ENCODE data around the gene DNM1. TPM values are rescaled to one million over a fixed set of nuclear protein-coding genes. Genes with fewer than 3 reads are reported as not detected.
A peak's percentile ranks its signal among the peaks of the same experiment; 100 is the strongest.

The DNM1 gene
- polyA plus RNA-seq, 1 of the 3 experiments (the other 2 are of a cell fraction), result 35.7 TPM

DNA sequence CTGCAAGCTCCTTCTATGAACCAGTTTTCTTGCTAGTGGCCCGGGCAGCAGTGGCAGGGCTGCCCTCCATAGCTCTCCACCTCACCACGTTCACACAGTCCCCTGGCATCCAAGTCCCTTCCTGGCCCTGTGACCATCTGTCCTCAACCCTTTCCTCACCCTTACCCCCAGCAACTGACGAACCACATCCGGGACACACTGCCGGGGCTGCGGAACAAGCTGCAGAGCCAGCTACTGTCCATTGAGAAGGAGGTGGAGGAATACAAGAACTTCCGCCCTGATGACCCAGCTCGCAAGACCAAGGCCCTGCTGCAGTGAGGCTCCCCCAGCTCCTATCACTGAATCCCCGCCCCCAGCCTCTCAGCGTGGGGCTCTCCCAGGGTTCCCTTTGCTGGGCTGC is 18.8 kb downstream of the DNM1 start:
- H3K4me3 ChIP-seq (ENCODE audit: low read depth in 2 of 2, low read length in 1 of 2), result no peak overlapping the region
- H3K9me3 ChIP-seq, result no peaks in the 10 kb centered on the region
- CTCF ChIA-PET, result interaction anchor here (0.7 to 1.2 kb wide), 3 partner anchors 14 to 33 kb away, joined by 3 to 4 read pairs (median 3); partner anchors contain the start of gene DNM1
- no peak overlapping the region for H3K4me2 ChIP-seq
- H3K27me3 ChIP-seq (ENCODE audit: insufficient read depth), result no peaks in the 10 kb centered on the region
- no peak overlapping the region for H2AFZ ChIP-seq (ENCODE audit: low read depth)
- peak; percentile 14 for DNase-seq
- H3K9ac ChIP-seq, result no peak overlapping the region
- no peaks in the 10 kb centered on the region for H3F3A ChIP-seq (replicated peaks; ENCODE audit: insufficient read depth)
- TF ChIP-seq CHD2 (IDR thresholded peaks at IDR 0.05; ENCODE audit: low read length, partially characterized antibody) (no peak), TCF12 (IDR thresholded peaks at IDR 0.05) (no peak), JUND (IDR thresholded peaks at IDR 0.05) (no peak)
- TF ChIP-seq, protein P1, sequence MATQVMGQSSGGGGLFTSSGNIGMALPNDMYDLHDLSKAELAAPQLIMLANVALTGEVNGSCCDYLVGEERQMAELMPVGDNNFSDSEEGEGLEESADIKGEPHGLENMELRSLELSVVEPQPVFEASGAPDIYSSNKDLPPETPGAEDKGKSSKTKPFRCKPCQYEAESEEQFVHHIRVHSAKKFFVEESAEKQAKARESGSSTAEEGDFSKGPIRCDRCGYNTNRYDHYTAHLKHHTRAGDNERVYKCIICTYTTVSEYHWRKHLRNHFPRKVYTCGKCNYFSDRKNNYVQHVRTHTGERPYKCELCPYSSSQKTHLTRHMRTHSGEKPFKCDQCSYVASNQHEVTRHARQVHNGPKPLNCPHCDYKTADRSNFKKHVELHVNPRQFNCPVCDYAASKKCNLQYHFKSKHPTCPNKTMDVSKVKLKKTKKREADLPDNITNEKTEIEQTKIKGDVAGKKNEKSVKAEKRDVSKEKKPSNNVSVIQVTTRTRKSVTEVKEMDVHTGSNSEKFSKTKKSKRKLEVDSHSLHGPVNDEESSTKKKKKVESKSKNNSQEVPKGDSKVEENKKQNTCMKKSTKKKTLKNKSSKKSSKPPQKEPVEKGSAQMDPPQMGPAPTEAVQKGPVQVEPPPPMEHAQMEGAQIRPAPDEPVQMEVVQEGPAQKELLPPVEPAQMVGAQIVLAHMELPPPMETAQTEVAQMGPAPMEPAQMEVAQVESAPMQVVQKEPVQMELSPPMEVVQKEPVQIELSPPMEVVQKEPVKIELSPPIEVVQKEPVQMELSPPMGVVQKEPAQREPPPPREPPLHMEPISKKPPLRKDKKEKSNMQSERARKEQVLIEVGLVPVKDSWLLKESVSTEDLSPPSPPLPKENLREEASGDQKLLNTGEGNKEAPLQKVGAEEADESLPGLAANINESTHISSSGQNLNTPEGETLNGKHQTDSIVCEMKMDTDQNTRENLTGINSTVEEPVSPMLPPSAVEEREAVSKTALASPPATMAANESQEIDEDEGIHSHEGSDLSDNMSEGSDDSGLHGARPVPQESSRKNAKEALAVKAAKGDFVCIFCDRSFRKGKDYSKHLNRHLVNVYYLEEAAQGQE (IDR thresholded peaks at IDR 0.05; ENCODE audit: low read depth, low read length), result no peak
- TF ChIP-seq, protein P2, sequence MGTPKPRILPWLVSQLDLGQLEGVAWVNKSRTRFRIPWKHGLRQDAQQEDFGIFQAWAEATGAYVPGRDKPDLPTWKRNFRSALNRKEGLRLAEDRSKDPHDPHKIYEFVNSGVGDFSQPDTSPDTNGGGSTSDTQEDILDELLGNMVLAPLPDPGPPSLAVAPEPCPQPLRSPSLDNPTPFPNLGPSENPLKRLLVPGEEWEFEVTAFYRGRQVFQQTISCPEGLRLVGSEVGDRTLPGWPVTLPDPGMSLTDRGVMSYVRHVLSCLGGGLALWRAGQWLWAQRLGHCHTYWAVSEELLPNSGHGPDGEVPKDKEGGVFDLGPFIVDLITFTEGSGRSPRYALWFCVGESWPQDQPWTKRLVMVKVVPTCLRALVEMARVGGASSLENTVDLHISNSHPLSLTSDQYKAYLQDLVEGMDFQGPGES (IDR thresholded peaks at IDR 0.05; ENCODE audit: low read depth, low read length), result no peak
- H3K79me2 ChIP-seq (ENCODE audit: insufficient read depth), result no peaks in the 10 kb centered on the region
- no peaks in the 10 kb centered on the region for H3K9me2 ChIP-seq
- POLR2A ChIA-PET, result no interaction called here
- H3K36me3 ChIP-seq (replicated peaks in 1 of 2; ENCODE audit: control insufficient read depth in 1 of 2, insufficient read depth in 2 of 2, low read length in 1 of 2), result peaks cover 12 to 13% of the 10 kb centered on the region in 2 experiments
- no peak overlapping the region for H3K27ac ChIP-seq (ENCODE audit: low read depth in 2 of 2, low read length in 1 of 2)
- 97% methylated on average over 9 of the region's 10 CpGs for WGBS (ENCODE audit: low lambda C conversion rate)
- H4K20me1 ChIP-seq (ENCODE audit: insufficient read depth), result no peaks in the 10 kb centered on the region
- no peaks in the 10 kb centered on the region for H3K4me1 ChIP-seq (ENCODE audit: control insufficient read depth in 1 of 2, insufficient read depth in 2 of 2, low read depth in 1 of 2, low read length in 1 of 2)

DNA sequence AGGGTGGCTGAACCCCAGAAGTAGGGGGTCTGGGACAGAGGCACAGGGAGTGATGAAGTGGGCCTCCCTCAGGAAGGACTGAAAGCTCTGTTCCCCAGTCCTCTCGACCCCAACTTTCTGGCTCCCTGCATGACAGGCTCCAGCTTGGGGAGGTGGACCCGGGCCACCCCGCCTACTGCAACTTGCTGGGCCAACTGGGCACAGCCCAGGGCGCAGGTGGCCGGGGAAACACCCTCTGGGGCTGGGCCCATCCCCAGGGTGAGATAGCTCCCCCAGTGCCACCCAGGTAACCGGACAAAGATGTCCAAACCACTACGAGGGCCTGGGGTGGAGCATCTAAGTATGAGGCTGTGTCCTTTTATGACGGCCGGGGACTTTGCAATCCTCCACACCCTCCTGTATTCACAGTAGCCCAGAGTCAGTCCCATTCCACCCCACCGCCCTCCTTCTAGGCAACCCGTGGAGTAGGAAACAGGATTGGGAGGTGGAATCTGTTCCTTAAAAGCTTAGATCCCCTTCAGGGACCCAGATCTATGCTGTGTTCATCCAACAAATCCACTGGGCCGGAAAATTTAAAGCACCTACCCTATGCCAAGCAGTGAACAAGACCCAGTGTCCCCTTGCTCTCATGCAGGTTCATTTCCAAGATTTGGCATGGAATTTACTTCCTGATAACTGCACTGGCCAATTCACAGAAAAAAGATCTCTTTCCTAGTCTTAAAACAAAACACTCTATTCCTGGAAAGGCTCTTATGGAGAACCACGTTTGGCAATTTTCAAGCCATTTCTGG is 19.9 kb downstream of the DNM1 start:
- Histone ChIP-seq H3K4me1 (ENCODE audit: control insufficient read depth in 1 of 2, insufficient read depth in 2 of 2, low read depth in 1 of 2, low read length in 1 of 2) (no peaks in the 10 kb centered on the region), H3K36me3 (replicated peaks in 1 of 2; ENCODE audit: control insufficient read depth in 1 of 2, insufficient read depth in 2 of 2, low read length in 1 of 2) (peaks cover 13 to 15% of the 10 kb centered on the region in 2 experiments), H3K9ac (no peak overlapping the region), H4K20me1 (ENCODE audit: insufficient read depth) (no peaks in the 10 kb centered on the region), H3K9me3 (no peaks in the 10 kb centered on the region), H3K27ac (ENCODE audit: low read depth in 2 of 2, low read length in 1 of 2) (no peak overlapping the region), H3K9me2 (no peaks in the 10 kb centered on the region), H2AFZ (ENCODE audit: low read depth) (no peak overlapping the region), H3K79me2 (ENCODE audit: insufficient read depth) (no peaks in the 10 kb centered on the region), H3K4me2 (no peak overlapping the region), H3K4me3 (ENCODE audit: low read depth in 2 of 2, low read length in 1 of 2) (no peak overlapping the region), H3F3A (replicated peaks; ENCODE audit: insufficient read depth) (no peaks in the 10 kb centered on the region), H3K27me3 (ENCODE audit: insufficient read depth) (no peaks in the 10 kb centered on the region)
- ChIA-PET CTCF (interaction anchor here (1.2 kb wide), 1 partner anchor 10 kb away, joined by 3 read pairs; no protein-coding TSS in a partner anchor), POLR2A (no interaction called here)
- TF ChIP-seq MXI1 (IDR thresholded peaks at IDR 0.05; ENCODE audit: low read depth, low read length) (no peak), MEF2A (IDR thresholded peaks at IDR 0.05; ENCODE audit: borderline replicate concordance, low read depth) (no peak), TEAD4 (IDR thresholded peaks at IDR 0.05; ENCODE audit: borderline replicate concordance, insufficient read depth) (no peak), RXRA (IDR thresholded peaks at IDR 0.05; ENCODE audit: borderline replicate concordance, low read depth) (no peak), TCF12 (IDR thresholded peaks at IDR 0.05) (no peak), GABPA (IDR thresholded peaks at IDR 0.05; ENCODE audit: low read depth) (no peak), FOSL2 (IDR thresholded peaks at IDR 0.05; ENCODE audit: borderline replicate concordance, low read depth) (no peak), SIN3A (IDR thresholded peaks at IDR 0.05; ENCODE audit: borderline replicate concordance, low read depth, low read length) (no peak), GATA2 (CRISPR knock-in tag; IDR thresholded peaks at IDR 0.05) (no peak), CHD2 (IDR thresholded peaks at IDR 0.05; ENCODE audit: low read length, partially characterized antibody) (no peak)
- TF ChIP-seq, protein P1 (IDR thresholded peaks at IDR 0.05; ENCODE audit: low read depth, low read length), result no peak
- TF ChIP-seq, protein P2 (IDR thresholded peaks at IDR 0.05; ENCODE audit: low read depth, low read length), result no peak
- TF ChIP-seq, protein P3, sequence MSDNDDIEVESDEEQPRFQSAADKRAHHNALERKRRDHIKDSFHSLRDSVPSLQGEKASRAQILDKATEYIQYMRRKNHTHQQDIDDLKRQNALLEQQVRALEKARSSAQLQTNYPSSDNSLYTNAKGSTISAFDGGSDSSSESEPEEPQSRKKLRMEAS (IDR thresholded peaks at IDR 0.05; ENCODE audit: low read depth), result no peak
- no peak for DNase-seq
- WGBS (ENCODE audit: low lambda C conversion rate), result 86% methylated on average over 6 of the region's 13 CpGs

Data from SK-N-SH (cell line).